Measurements from ENCODE around the gene NDUFAB1.

- TF ChIP-seq SP1 (IDR thresholded peaks at IDR 0.05) (no peak), LEF1 (IDR thresholded peaks at IDR 0.05; ENCODE audit: borderline replicate concordance) (no peak), FOXM1 (IDR thresholded peaks at IDR 0.05; ENCODE audit: borderline replicate concordance) (no peak), ZNF384 (IDR thresholded peaks at IDR 0.05) (no peak), TARDBP (IDR thresholded peaks at IDR 0.05) (no peak), BHLHE40 (IDR thresholded peaks at IDR 0.05; ENCODE audit: borderline replicate concordance) (no peak), ARNT (IDR thresholded peaks at IDR 0.05) (no peak), PKNOX1 (IDR thresholded peaks at IDR 0.05) (no peak), FOXK2 (IDR thresholded peaks at IDR 0.05) (no peak), L3MBTL2 (conservative IDR thresholded peaks at IDR 0.05) (no peak), SUZ12 (IDR thresholded peaks at IDR 0.05) (no peak), CTBP1 (IDR thresholded peaks at IDR 0.05; ENCODE audit: borderline replicate concordance) (no peak), NFRKB (IDR thresholded peaks at IDR 0.05) (no peak)
These were observed 33.6 kb downstream of the NDUFAB1 start for GRCh38 chr16:23562505-23562904.
